PC-3 (cell line): ENCODE measurements around the gene FOXP1. TPM values are rescaled to one million over a fixed set of nuclear protein-coding genes. Genes with fewer than 3 reads are reported as not detected.
A peak's percentile ranks its signal among the peaks of the same experiment; 100 is the strongest.

ENCODE experiments used
- ATAC-seq: fragments of 200-7000 bp; cut with Tn5 transposase; 2 replicates; pipeline ENCODE4 v1.9.1; 2020; ENCODE audit warnings: mild to moderate bottlenecking, moderate library complexity
- BruUV-seq: library from RNA; stranded (reverse); fragments of 400-500 nt; replicated peaks from 2 replicates; lab custom pipeline; 2021; lab: Mats Ljungman, UMichigan
- CTCF ChIA-PET: fragments of 300-600 bp; sonication (Branson Sonifier 250); formaldehyde crosslinking; loops from one replicate; lab custom pipeline; 2022; ENCODE audit warnings: antibody characterized with exemption; lab: Charles Lee
- POLR2A ChIA-PET: fragments of 300-600 bp; sonication (Branson Sonifier 250); formaldehyde crosslinking; loops from one replicate; lab custom pipeline; 2022; ENCODE audit warnings: antibody characterized with exemption; ENCODE audit not compliant: unreplicated experiment; lab: Charles Lee
- DNase-seq: peaks from one replicate; pipeline ENCODE4 v3.0.0-alpha.2; 2015
- H2AFZ ChIP-seq: fragments of 300-600 bp; sonication (generic); 2 replicates; pipeline ENCODE4 v1.6.0; 2016; ENCODE audit warnings: antibody characterized with exemption, low read length
- H3F3A ChIP-seq: fragments of 300-600 bp; sonication (generic); one replicate; pipeline ENCODE4 v1.6.0; 2017; ENCODE audit warnings: antibody characterized with exemption, low read length, control low read depth, mild to moderate bottlenecking; ENCODE audit not compliant: unreplicated experiment
- H3K27ac ChIP-seq: fragments of 300-600 bp; sonication (generic); 2 replicates; pipeline ENCODE4 v1.5.1; 2016; ENCODE audit warnings: mild to moderate bottlenecking, low read length
- H3K27me3 ChIP-seq: fragments of 300-600 bp; sonication (generic); 2 replicates; pipeline ENCODE4 v1.6.1; 2016; ENCODE audit warnings: low read length, mixed read lengths
- H3K36me3 ChIP-seq: fragments of 300-600 bp; sonication (generic); 2 replicates; pipeline ENCODE4 v1.6.1; 2016; ENCODE audit warnings: low read depth, mixed run types, low read length, mixed read lengths
- H3K4me1 ChIP-seq: fragments of 300-600 bp; sonication (generic); 2 replicates; pipeline ENCODE4 v1.5.1; 2016; ENCODE audit warnings: low read length; ENCODE audit not compliant: insufficient read depth
- H3K4me2 ChIP-seq: fragments of 300-600 bp; sonication (generic); 2 replicates; pipeline ENCODE4 v1.6.0; 2016; ENCODE audit warnings: low read length
- H3K4me3 ChIP-seq: fragments of 300-600 bp; sonication (generic); 2 replicates; pipeline ENCODE4 v1.5.1; 2016; ENCODE audit warnings: mild to moderate bottlenecking, low read length, mixed read lengths
- H3K79me2 ChIP-seq: fragments of 300-600 bp; sonication (generic); 2 replicates; pipeline ENCODE4 v1.6.1; 2017; ENCODE audit warnings: low read length, mixed read lengths
- H3K9ac ChIP-seq: fragments of 300-600 bp; sonication (generic); 2 replicates; pipeline ENCODE4 v1.6.0; 2016; ENCODE audit warnings: mild to moderate bottlenecking, low read length
- H3K9me2 ChIP-seq: fragments of 300-600 bp; sonication (generic); replicated peaks from 2 replicates; pipeline ENCODE4 v1.6.1; 2016; ENCODE audit warnings: mixed run types, low read length, mixed read lengths
- H3K9me3 ChIP-seq: fragments of 300-600 bp; sonication (generic); 2 replicates; pipeline ENCODE4 v1.6.1; 2016; ENCODE audit warnings: low read length, mixed read lengths
- H4K20me1 ChIP-seq: fragments of 300-600 bp; sonication (generic); 2 replicates; pipeline ENCODE4 v1.6.1; 2016; ENCODE audit warnings: low read length, mixed read lengths
- EZH2 ChIP-seq: fragments of 300-600 bp; sonication (generic); IDR thresholded peaks from one replicate; pipeline ENCODE4 v1.6.1; 2017; ENCODE audit warnings: antibody characterized with exemption, mild to moderate bottlenecking, low read length; ENCODE audit not compliant: unreplicated experiment
- EZH2phosphoT487 ChIP-seq: fragments of 300-600 bp; sonication (generic); IDR thresholded peaks from 2 replicates; pipeline ENCODE4 v1.6.1; 2018; ENCODE audit warnings: mild to moderate bottlenecking, antibody characterized with exemption, low read length, borderline replicate concordance
- intact Hi-C: fragments of 100-400 bp; cut with micrococcal nuclease; formaldehyde crosslinking; loops from 2 replicates; pipeline ENCODE4 v1.9.0; 2023
- total RNA-seq: library from RNA; depleted of rRNA; stranded (reverse); fragments of >200 nt; gene quantifications from 2 replicates; pipeline ENCODE4 v1.2.3, GENCODE V29; 2014
- TF ChIP-seq, protein P1 (sequence below): fragments of 300-600 bp; sonication (generic); conservative IDR thresholded peaks from 2 replicates; pipeline ENCODE4 v1.5.1; 2017; ENCODE audit warnings: antibody characterized with exemption, low read depth, mild to moderate bottlenecking, low read length

FOXP1 gene
- total RNA-seq, 1 experiment from 2014 or later = 35.3 TPM

- Histone ChIP-seq H3K4me3 (no peak overlapping the region), H3K4me1 (peaks cover 13% of the 10 kb centered on the region), H3K9me2 (no peaks in the 10 kb centered on the region), H2AFZ (no peak overlapping the region), H3K9ac (no peak overlapping the region), H3K27ac (no peak overlapping the region), H3K4me2 (peak overlapping the region; percentile 53), H3K9me3 (no peaks in the 10 kb centered on the region), H3K27me3 (no peaks in the 10 kb centered on the region), H3K79me2 (no peaks in the 10 kb centered on the region), H3F3A (no peaks in the 10 kb centered on the region), H4K20me1 (no peaks in the 10 kb centered on the region), H3K36me3 (no peaks in the 10 kb centered on the region)
- no peak for TF ChIP-seq EZH2
- no peak for TF ChIP-seq EZH2phosphoT487
- TF ChIP-seq, protein P1, sequence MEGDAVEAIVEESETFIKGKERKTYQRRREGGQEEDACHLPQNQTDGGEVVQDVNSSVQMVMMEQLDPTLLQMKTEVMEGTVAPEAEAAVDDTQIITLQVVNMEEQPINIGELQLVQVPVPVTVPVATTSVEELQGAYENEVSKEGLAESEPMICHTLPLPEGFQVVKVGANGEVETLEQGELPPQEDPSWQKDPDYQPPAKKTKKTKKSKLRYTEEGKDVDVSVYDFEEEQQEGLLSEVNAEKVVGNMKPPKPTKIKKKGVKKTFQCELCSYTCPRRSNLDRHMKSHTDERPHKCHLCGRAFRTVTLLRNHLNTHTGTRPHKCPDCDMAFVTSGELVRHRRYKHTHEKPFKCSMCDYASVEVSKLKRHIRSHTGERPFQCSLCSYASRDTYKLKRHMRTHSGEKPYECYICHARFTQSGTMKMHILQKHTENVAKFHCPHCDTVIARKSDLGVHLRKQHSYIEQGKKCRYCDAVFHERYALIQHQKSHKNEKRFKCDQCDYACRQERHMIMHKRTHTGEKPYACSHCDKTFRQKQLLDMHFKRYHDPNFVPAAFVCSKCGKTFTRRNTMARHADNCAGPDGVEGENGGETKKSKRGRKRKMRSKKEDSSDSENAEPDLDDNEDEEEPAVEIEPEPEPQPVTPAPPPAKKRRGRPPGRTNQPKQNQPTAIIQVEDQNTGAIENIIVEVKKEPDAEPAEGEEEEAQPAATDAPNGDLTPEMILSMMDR = no peak
- DNase-seq = peak; percentile 75
- CTCF ChIA-PET = no interaction called here
- POLR2A ChIA-PET = no interaction called here
- no TSS peak for BruUV-seq
- peak; percentile 70 for ATAC-seq
- intact Hi-C loops = no loop called here
These were observed 68.9 kb downstream of the FOXP1 start for GRCh38 chr3:71514621-71515020.

GRCh38 chr3:71513515-71513914 lies 70.0 kb downstream of the FOXP1 start:
- ChIA-PET CTCF (no interaction called here), POLR2A (interaction anchor here (0.6 kb wide), 1 partner anchor 71 kb away, joined by 4 read pairs; no protein-coding TSS in a partner anchor)
- no peaks in the 10 kb centered on the region for H3K79me2 ChIP-seq
- H3F3A ChIP-seq = no peaks in the 10 kb centered on the region
- no peak for TF ChIP-seq EZH2phosphoT487
- TF ChIP-seq, protein P1 = no peak
- no peaks in the 10 kb centered on the region for H3K9me3 ChIP-seq
- DNase-seq (no peak), ATAC-seq (no peak)
- no peaks in the 10 kb centered on the region for H3K36me3 ChIP-seq
- H3K4me1 ChIP-seq = peaks cover 13% of the 10 kb centered on the region
- no peak overlapping the region for H3K4me3 ChIP-seq
- no TSS peak for BruUV-seq
- H3K9ac ChIP-seq = no peak overlapping the region
- no peak overlapping the region for H2AFZ ChIP-seq
- H3K27me3 ChIP-seq = no peaks in the 10 kb centered on the region
- no peaks in the 10 kb centered on the region for H3K9me2 ChIP-seq
- intact Hi-C loops = no loop called here
- no peaks in the 10 kb centered on the region for H4K20me1 ChIP-seq
- H3K4me2 ChIP-seq = no peak overlapping the region
- no peak overlapping the region for H3K27ac ChIP-seq

DNA sequence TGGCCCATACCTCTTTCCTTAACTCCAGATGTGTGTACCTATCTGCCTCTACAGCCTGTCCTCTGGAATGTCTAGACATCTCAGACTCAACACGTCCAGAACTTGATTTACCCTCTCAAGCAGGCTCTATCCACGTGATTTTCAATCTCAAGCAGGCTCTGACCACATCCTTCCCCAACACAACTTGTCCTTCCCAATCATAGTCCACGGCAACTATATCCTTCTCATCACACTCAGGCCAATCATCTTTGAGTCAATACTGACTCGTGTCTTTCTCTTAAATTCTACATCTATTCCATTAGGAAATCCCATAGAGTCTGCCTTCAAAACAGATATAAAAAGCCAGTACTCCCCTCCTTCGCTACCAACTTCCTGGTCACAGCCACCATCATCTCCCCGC lies 70.4 kb downstream of the FOXP1 start:
- H3K4me1 ChIP-seq = peaks cover 13% of the 10 kb centered on the region
- no peak overlapping the region for H3K9ac ChIP-seq
- no peak overlapping the region for H3K4me2 ChIP-seq
- intact Hi-C loops = no loop called here
- H3K9me2 ChIP-seq = no peaks in the 10 kb centered on the region
- H4K20me1 ChIP-seq = no peaks in the 10 kb centered on the region
- CTCF ChIA-PET = no interaction called here
- H3K36me3 ChIP-seq = no peaks in the 10 kb centered on the region
- POLR2A ChIA-PET = interaction anchor here (0.6 kb wide), 1 partner anchor 72 kb away, joined by 4 read pairs; no protein-coding TSS in a partner anchor
- no peaks in the 10 kb centered on the region for H3F3A ChIP-seq
- no peak overlapping the region for H2AFZ ChIP-seq
- DNase-seq (peak; percentile 23), ATAC-seq (no peak)
- TF ChIP-seq EZH2 = no peak
- no peak for TF ChIP-seq EZH2phosphoT487
- TF ChIP-seq, protein P1 = no peak
- no peak overlapping the region for H3K4me3 ChIP-seq
- H3K27ac ChIP-seq = no peak overlapping the region
- H3K9me3 ChIP-seq = no peaks in the 10 kb centered on the region
- no TSS peak for BruUV-seq
- H3K79me2 ChIP-seq = no peaks in the 10 kb centered on the region
- no peaks in the 10 kb centered on the region for H3K27me3 ChIP-seq
